HepG2 (cell line): ENCODE measurements around the gene ALDOA. TPM values are rescaled to one million over a fixed set of nuclear protein-coding genes. Genes with fewer than 3 reads are reported as not detected.

Source experiments
- HNRNPLL ChIP-seq: fragments of 200-400 bp; formaldehyde crosslinking; IDR thresholded peaks from 2 replicates; pipeline ENCODE4 v1.6.1; 2017; ENCODE audit warnings: mild to moderate bottlenecking, low read depth, low read length; ENCODE audit not compliant: poor library complexity, severe bottlenecking
- HOXA7 ChIP-seq: sonication (generic); formaldehyde crosslinking; IDR thresholded peaks from 2 replicates; pipeline ENCODE4 v1.8.1; 2022; ENCODE audit warnings: mild to moderate bottlenecking, missing genetic modification reagents, moderate library complexity
- JARID2 ChIP-seq: sonication (generic); formaldehyde crosslinking; IDR thresholded peaks from 2 replicates; pipeline ENCODE4 v1.8.1; 2023; ENCODE audit warnings: missing genetic modification reagents, inconsistent platforms; ENCODE audit not compliant: insufficient replicate concordance
- MAFK ChIP-seq, 2 experiments: IDR thresholded peaks in 1 of 2; conservative IDR thresholded peaks in 1 of 2; 2 replicates each; pipeline ENCODE4 v1.6.1; 2011; ENCODE audit warnings: improper control_type of control experiment in 2 of 2, low read length in 2 of 2
- MTF1 ChIP-seq: sonication (generic); formaldehyde crosslinking; IDR thresholded peaks from 2 replicates; pipeline ENCODE4 v1.5.0; 2020; ENCODE audit warnings: missing genetic modification reagents
- NBN ChIP-seq: fragments of 450-650 bp; conservative IDR thresholded peaks from 2 replicates; pipeline ENCODE4 v1.6.1; 2017
- NONO ChIP-seq, 2 experiments: fragments of 450-650 bp in 1 of 2; sonication (generic) in 1 of 2; formaldehyde crosslinking in 1 of 2; IDR thresholded peaks in 1 of 2; conservative IDR thresholded peaks in 1 of 2; 2 replicates each; pipeline versions ENCODE4 v1.6.1 to v1.8.0; 2017 to 2022; ENCODE audit warnings: mild to moderate bottlenecking in 1 of 2, missing genetic modification reagents in 1 of 2, moderate library complexity in 1 of 2
- RAD51 ChIP-seq: fragments of 450-650 bp; IDR thresholded peaks from 2 replicates; pipeline ENCODE4 v1.6.1; 2016; ENCODE audit warnings: borderline replicate concordance
- TAF15 ChIP-seq: fragments of 200-400 bp; formaldehyde crosslinking; IDR thresholded peaks from one replicate; pipeline ENCODE4 v1.6.1; 2018; ENCODE audit warnings: mild to moderate bottlenecking, low read depth, low read length; ENCODE audit not compliant: poor library complexity, severe bottlenecking
- ZBTB38 ChIP-seq: sonication (generic); formaldehyde crosslinking; IDR thresholded peaks from 2 replicates; pipeline ENCODE4 v1.5.1; 2020; ENCODE audit warnings: mild to moderate bottlenecking, missing genetic modification reagents
- ZNF20 ChIP-seq: sonication (generic); formaldehyde crosslinking; IDR thresholded peaks from 2 replicates; pipeline ENCODE4 v1.4.0; 2020; ENCODE audit warnings: mild to moderate bottlenecking, moderate library complexity, missing genetic modification reagents
- ZNF318 ChIP-seq: sonication (generic); formaldehyde crosslinking; IDR thresholded peaks from 2 replicates; pipeline ENCODE4 v1.4.0; 2020; ENCODE audit warnings: mild to moderate bottlenecking, missing genetic modification reagents
- ZNF335 ChIP-seq: sonication (generic); formaldehyde crosslinking; IDR thresholded peaks from 2 replicates; pipeline ENCODE4 v1.4.0; 2020; ENCODE audit warnings: missing genetic modification reagents
- ZNF550 ChIP-seq: sonication (generic); formaldehyde crosslinking; IDR thresholded peaks from 2 replicates; pipeline ENCODE4 v1.4.0; 2020; ENCODE audit warnings: mild to moderate bottlenecking, missing genetic modification reagents, borderline replicate concordance
- ZSCAN31 ChIP-seq: sonication (generic); formaldehyde crosslinking; IDR thresholded peaks from 2 replicates; pipeline ENCODE4 v1.5.0; 2020; ENCODE audit warnings: low read depth, mild to moderate bottlenecking, missing genetic modification reagents
- polyA plus RNA-seq, 8 experiments: library from polyadenylated mRNA; depleted of rRNA in 3 of 8; stranded (reverse) in 7 of 8; unstranded in 1 of 8; fragments of >200 nt; fragmentation: Illumina TruSeq in 4 of 8; extraction: Trizol in 4 of 8; gene quantifications; 2 replicates each; pipeline versions ENCODE4 v1.2.1 to v1.2.3, GENCODE V29; 2011 to 2016; ENCODE audit warnings: low read depth in 4 of 8, missing spikeins in 1 of 8, mixed read lengths in 1 of 8; ENCODE audit not compliant: insufficient read depth in 1 of 8
- total RNA-seq, 5 experiments: library from RNA; depleted of rRNA; stranded (reverse); fragments of >200 nt; fragmentation: Illumina TruSeq; extraction: Trizol; gene quantifications; 2 replicates each; pipeline ENCODE4 v1.2.3, GENCODE V29; 2016; ENCODE audit warnings: low read depth in 1 of 5
- TF ChIP-seq, protein P1 (sequence below): conservative IDR thresholded peaks from 2 replicates; pipeline ENCODE4 v1.6.1; 2018; ENCODE audit warnings: missing genetic modification reagents
- TF ChIP-seq, protein P2 (sequence below): IDR thresholded peaks from 2 replicates; pipeline ENCODE4 v1.6.1; 2016; ENCODE audit warnings: low read depth

Gene ALDOA
- total and polyA plus RNA-seq, 2 of the 13 experiments (the other 11 are each of a cell fraction or from before 2014, with no cell fraction given): 925 to 1,884 TPM

DNA sequence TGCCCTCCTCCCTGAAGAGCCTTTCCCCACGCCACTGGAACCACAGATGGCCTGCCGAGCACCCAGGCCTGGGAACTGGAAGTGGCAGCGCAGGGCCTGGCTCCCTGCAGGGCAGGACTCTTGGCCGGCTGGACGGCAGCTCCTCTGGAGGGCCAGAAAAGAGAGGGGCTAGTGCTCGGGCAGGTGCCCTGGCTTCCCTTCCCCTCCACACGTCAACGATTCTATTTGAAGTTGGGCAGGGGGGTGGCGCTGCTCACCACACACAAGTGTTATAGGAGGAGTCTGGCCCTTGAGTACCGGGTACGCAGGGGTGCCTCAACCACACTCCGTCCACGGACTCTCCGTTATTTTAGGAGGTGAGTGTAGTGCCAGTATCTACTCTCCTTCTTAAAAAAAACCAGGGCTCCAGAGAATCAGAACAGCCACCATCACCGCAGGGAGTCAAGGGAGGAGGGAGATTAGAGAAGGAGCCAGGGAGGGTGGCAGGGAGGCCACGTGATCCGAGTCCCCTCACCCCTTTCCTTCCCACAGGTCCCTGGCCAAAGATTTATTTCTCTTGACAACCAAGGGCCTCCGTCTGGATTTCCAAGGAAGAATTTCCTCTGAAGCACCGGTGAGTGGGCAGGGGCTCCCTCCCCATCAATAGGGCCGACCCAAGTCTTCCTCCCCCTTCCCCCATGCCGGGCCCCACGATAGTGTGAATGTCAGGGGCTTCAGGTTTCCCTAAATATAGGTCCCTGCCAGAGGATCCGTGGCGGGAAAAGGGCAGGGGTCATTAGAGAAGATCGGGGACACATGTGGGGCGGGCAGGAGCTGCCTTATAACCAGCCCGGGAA is 1.4 kb upstream of the ALDOA start (continued):
- TF ChIP-seq NONO (IDR thresholded peaks at IDR 0.05) (no peak), NONO (CRISPR knock-in tag; conservative IDR thresholded peaks at IDR 0.05) (peak; percentile 79; the same call in 1 of the 2 replicates), MAFK (conservative IDR thresholded peaks at IDR 0.05 in 1 of 2, IDR thresholded peaks at IDR 0.05 in 1 of 2; ENCODE audit: low read length in 2 of 2) (no peak), ZNF20 (no peak), RAD51 (no peak; the same call in 1 of the 2 replicates), HOXA7 (CRISPR knock-in tag) (no peak), ZBTB38 (CRISPR knock-in tag) (peak; percentile 65; the same call in 1 of the 2 replicates), ZNF550 (CRISPR knock-in tag) (peak; percentile 56; the same call in 1 of the 2 replicates), TAF15 (no peak), ZNF335 (CRISPR knock-in tag) (peak; percentile 66; the same call in 1 of the 2 replicates), JARID2 (CRISPR knock-in tag) (peak; percentile 38), ZNF318 (CRISPR knock-in tag) (no peak), MTF1 (CRISPR knock-in tag) (0 out of 2 replicates have a peak, but pooled peaks have one; percentile 26), HNRNPLL (peak; percentile 54), ZSCAN31 (peak; percentile 13; the same call in 1 of the 2 replicates), NBN (no peak)
- TF ChIP-seq, protein P1, sequence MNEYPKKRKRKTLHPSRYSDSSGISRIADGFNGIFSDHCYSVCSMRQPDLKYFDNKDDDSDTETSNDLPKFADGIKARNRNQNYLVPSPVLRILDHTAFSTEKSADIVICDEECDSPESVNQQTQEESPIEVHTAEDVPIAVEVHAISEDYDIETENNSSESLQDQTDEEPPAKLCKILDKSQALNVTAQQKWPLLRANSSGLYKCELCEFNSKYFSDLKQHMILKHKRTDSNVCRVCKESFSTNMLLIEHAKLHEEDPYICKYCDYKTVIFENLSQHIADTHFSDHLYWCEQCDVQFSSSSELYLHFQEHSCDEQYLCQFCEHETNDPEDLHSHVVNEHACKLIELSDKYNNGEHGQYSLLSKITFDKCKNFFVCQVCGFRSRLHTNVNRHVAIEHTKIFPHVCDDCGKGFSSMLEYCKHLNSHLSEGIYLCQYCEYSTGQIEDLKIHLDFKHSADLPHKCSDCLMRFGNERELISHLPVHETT (CRISPR knock-in tag): peak; percentile 69
- TF ChIP-seq, protein P2, sequence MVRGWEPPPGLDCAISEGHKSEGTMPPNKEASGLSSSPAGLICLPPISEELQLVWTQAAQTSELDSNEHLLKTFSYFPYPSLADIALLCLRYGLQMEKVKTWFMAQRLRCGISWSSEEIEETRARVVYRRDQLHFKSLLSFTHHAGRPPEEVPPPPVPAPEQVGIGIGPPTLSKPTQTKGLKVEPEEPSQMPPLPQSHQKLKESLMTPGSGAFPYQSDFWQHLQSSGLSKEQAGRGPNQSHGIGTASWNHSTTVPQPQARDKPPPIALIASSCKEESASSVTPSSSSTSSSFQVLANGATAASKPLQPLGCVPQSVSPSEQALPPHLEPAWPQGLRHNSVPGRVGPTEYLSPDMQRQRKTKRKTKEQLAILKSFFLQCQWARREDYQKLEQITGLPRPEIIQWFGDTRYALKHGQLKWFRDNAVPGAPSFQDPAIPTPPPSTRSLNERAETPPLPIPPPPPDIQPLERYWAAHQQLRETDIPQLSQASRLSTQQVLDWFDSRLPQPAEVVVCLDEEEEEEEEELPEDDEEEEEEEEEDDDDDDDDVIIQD (CRISPR knock-in tag): no peak
